AG09309 (cell line): ENCODE results near the gene KRTAP4-4.
"Not testable (repeated sequence)": the region's sequence is repeated elsewhere in the genome, so short reads cannot be mapped to it uniquely, and the experiment has no call there.

Experiments used
- DNase-seq: peaks from one replicate; pipeline ENCODE4 v3.0.0-alpha.2; 2010; ENCODE audit warnings: low read depth
- H3K4me3 ChIP-seq: 2 replicates; pipeline ENCODE4 v1.5.1; 2011; ENCODE audit warnings: mild to moderate bottlenecking, low read depth, low read length, moderate library complexity; ENCODE audit not compliant: control insufficient read depth
- CTCF ChIP-seq: IDR thresholded peaks from 2 replicates; pipeline ENCODE4 v1.5.1; 2011; ENCODE audit warnings: mild to moderate bottlenecking, low read depth, low read length, inconsistent platforms; ENCODE audit not compliant: insufficient read depth, control insufficient read depth; ENCODE audit errors: missing control alignments

KRTAP4-4 gene

GRCh38 chr17:41168121-41168520 is 7.6 kb upstream of the KRTAP4-4 start, which contains the start of gene KRTAP4-3:
Gene KRTAP4-3 (minus strand): TSS chr17:41168221. CDS start chr17:41168172, 49 bp downstream.
- H3K4me3 ChIP-seq = no peak within 1 kb of the TSS
- DNase-seq = no peak
- no peak for TF ChIP-seq CTCF

GRCh38 chr17:41167561-41167960 is 7.0 kb upstream of the KRTAP4-4 start:
- H3K4me3 ChIP-seq = no peak overlapping the region
- DNase-seq = no peak
- TF ChIP-seq CTCF = no peak

GRCh38 chr17:41163828-41164227 is 3.3 kb upstream of the KRTAP4-4 start:
- TF ChIP-seq CTCF = no peak
- no peak for DNase-seq
- no peak overlapping the region for H3K4me3 ChIP-seq

- not testable (repeated sequence) for H3K4me3 ChIP-seq, DNase-seq
Observed at GRCh38 chr17:41160190-41160589, 358 bp downstream of the KRTAP4-4 start.

- DNase-seq = no peak
- TF ChIP-seq CTCF = no peak
Observed at GRCh38 chr17:41153856-41154255, 6.7 kb downstream of the KRTAP4-4 start.

GRCh38 chr17:41151525-41151924 is 9.0 kb downstream of the KRTAP4-4 start:
- no peak for TF ChIP-seq CTCF
- H3K4me3 ChIP-seq = no peak overlapping the region
- DNase-seq = no peak

More at GRCh38 chr17:41153856-41154255, 6.7 kb downstream of the KRTAP4-4 start:
- H3K4me3 ChIP-seq = no peak overlapping the region

- no peak for TF ChIP-seq CTCF
- DNase-seq = no peak
Observed at GRCh38 chr17:41150026-41150425, 10.5 kb downstream of the KRTAP4-4 start.

More at GRCh38 chr17:41150026-41150425, 10.5 kb downstream of the KRTAP4-4 start:
- H3K4me3 ChIP-seq = no peak overlapping the region
